Vagina (tissue), 2 donors: ENCODE measurements around the gene PPM1N. TPM values are rescaled to one million over a fixed set of nuclear protein-coding genes. Genes with fewer than 3 reads are reported as not detected.

Experiments used
- DNase-seq, 2 donors: peaks; one replicate each; pipeline ENCODE4 v3.0.0-alpha.2; 2017; ENCODE audit errors: extremely low spot score in 2 of 2
- H3K27ac ChIP-seq: fragments of 200-600 bp; sonication (generic); one replicate; pipeline ENCODE4 v1.5.1; 2019
- H3K27me3 ChIP-seq: fragments of 200-600 bp; sonication (generic); one replicate; pipeline ENCODE4 v1.5.1; 2019
- H3K36me3 ChIP-seq, 2 donors: fragments of 200-600 bp; sonication (generic); one replicate each; pipeline ENCODE4 v1.5.1; 2017 to 2019
- H3K4me1 ChIP-seq: fragments of 200-600 bp; sonication (generic); one replicate; pipeline ENCODE4 v1.5.1; 2019
- H3K4me3 ChIP-seq, 2 donors: fragments of 200-600 bp; sonication (generic); 1 replicate in 1 of 2; 2 replicates in 1 of 2; pipeline ENCODE4 v1.5.1; 2016 to 2019
- H3K9me3 ChIP-seq: fragments of 200-600 bp; sonication (generic); one replicate; pipeline ENCODE4 v1.5.1; 2019
- POLR2A ChIP-seq, 2 donors: fragments of 450-650 bp; IDR thresholded peaks; one replicate each; pipeline ENCODE4 v1.6.1; 2017; ENCODE audit warnings: antibody characterized with exemption in 2 of 2, mild to moderate bottlenecking in 2 of 2, moderate library complexity in 2 of 2
- POLR2AphosphoS5 ChIP-seq, 2 donors: sonication (generic); formaldehyde crosslinking; IDR thresholded peaks; one replicate each; pipeline ENCODE4 v1.9.0; 2017; ENCODE audit warnings: antibody characterized with exemption in 2 of 2, mild to moderate bottlenecking in 2 of 2, low read depth in 1 of 2; ENCODE audit not compliant: insufficient read depth in 1 of 2
- intact Hi-C: fragments of 100-400 bp; cut with DNase I; formaldehyde crosslinking; loops from one replicate; pipeline ENCODE4 v1.15.1; 2023
- total RNA-seq: library from RNA; depleted of rRNA; stranded (reverse); fragments of >200 nt; gene quantifications from one replicate; pipeline ENCODE4 v1.2.3, GENCODE V29; 2016
- TF ChIP-seq, protein P1 (sequence below), 3 experiments: fragments of 450-650 bp in 2 of 3; fragments of 200-600 bp in 1 of 3; sonication (generic) in 1 of 3; IDR thresholded peaks; one replicate each; pipeline ENCODE4 v1.5.1; 2017 to 2019; ENCODE audit warnings: antibody characterized with exemption in 3 of 3, mild to moderate bottlenecking in 2 of 3, moderate library complexity in 2 of 3

Gene PPM1N
- total RNA-seq, 1 donor from 2014 or later, result 3.9 TPM

DNA sequence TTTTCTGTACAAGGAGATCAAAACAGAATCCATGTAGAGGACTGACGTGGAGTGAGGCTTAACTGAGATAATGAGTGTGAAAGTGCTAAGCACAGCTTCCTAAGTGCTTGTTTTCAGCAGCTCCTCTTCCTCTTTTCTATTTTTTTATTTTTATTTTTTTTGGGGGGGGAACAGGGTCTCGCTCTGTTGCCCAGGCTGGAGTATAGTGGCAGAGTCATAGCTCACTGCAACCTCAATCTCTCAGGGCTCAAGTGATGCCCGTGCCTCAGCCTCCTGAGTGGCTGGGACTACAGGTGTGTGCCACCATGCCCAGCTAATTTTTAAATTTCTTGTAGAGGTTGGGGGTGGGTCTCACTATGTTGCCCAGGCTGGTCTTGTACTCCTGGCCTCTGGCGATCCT lies 36.1 kb upstream of the PPM1N start:
- DNase-seq, result no peak
- intact Hi-C loops, result no loop called here
- peaks cover 3% of the 10 kb centered on the region for H3K4me1 ChIP-seq
- H3K4me3 ChIP-seq, result no peak overlapping the region
- no peaks in the 10 kb centered on the region for H3K27me3 ChIP-seq
- TF ChIP-seq, protein P1, sequence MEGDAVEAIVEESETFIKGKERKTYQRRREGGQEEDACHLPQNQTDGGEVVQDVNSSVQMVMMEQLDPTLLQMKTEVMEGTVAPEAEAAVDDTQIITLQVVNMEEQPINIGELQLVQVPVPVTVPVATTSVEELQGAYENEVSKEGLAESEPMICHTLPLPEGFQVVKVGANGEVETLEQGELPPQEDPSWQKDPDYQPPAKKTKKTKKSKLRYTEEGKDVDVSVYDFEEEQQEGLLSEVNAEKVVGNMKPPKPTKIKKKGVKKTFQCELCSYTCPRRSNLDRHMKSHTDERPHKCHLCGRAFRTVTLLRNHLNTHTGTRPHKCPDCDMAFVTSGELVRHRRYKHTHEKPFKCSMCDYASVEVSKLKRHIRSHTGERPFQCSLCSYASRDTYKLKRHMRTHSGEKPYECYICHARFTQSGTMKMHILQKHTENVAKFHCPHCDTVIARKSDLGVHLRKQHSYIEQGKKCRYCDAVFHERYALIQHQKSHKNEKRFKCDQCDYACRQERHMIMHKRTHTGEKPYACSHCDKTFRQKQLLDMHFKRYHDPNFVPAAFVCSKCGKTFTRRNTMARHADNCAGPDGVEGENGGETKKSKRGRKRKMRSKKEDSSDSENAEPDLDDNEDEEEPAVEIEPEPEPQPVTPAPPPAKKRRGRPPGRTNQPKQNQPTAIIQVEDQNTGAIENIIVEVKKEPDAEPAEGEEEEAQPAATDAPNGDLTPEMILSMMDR (IDR thresholded peaks at IDR 0.05), result no peak
- TF ChIP-seq POLR2A (IDR thresholded peaks at IDR 0.05) (no peak), POLR2AphosphoS5 (IDR thresholded peaks at IDR 0.05; ENCODE audit: insufficient read depth in 1 of 2, low read depth in 1 of 2) (no peak)
- no peak overlapping the region for H3K27ac ChIP-seq
- H3K9me3 ChIP-seq, result no peaks in the 10 kb centered on the region
- no peaks in the 10 kb centered on the region for H3K36me3 ChIP-seq

DNA sequence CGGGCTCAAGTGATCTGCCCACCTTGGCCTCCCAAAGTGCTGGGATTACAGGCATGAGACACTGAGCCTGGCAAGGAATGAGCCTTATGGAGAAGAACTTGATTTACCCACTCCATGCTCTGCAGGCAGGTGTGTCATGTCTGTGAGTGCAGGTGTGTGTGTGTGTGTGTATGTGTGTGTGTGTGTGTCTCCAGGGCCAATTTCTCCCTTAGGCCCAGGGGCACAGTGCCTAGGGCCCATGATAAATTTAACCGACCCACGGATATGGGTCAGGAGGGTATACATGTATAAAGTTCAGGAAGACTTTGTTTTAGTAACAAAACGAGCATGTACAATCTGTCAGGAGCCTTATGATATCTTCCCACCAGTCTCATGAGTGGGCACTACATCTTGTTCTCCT lies 35.0 kb upstream of the PPM1N start:
- H3K36me3 ChIP-seq, result no peaks in the 10 kb centered on the region
- TF ChIP-seq, protein P1 (IDR thresholded peaks at IDR 0.05), result no peak
- no peak for TF ChIP-seq POLR2AphosphoS5 (IDR thresholded peaks at IDR 0.05; ENCODE audit: insufficient read depth in 1 of 2, low read depth in 1 of 2)
- no peak for TF ChIP-seq POLR2A (IDR thresholded peaks at IDR 0.05)
- intact Hi-C loops, result no loop called here
- H3K27me3 ChIP-seq, result no peaks in the 10 kb centered on the region
- H3K9me3 ChIP-seq, result no peaks in the 10 kb centered on the region
- H3K4me3 ChIP-seq, result no peak overlapping the region
- no peak for DNase-seq
- H3K27ac ChIP-seq, result no peak overlapping the region
- H3K4me1 ChIP-seq, result peaks cover 10% of the 10 kb centered on the region

DNA sequence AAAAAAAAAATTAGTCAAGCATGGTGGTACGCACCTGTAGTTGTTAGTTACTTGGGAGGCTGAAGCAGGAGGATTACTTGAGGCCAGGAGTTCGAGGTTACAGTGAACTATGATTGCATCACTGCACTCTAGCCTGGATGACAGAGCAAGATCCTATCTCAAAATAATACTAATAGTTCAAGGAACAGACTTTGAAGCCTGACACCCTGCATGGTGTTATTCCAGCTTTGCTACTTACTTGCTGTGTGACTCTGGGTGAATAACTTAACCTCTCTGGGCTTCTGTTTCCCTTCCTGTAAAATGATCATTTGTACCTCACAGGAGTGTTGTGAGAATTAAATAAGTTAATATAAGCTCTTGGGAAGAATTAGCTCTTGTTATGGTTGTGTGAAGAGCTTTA lies 34.0 kb upstream of the PPM1N start:
- no peak for DNase-seq
- H3K36me3 ChIP-seq, result no peaks in the 10 kb centered on the region
- no peak overlapping the region for H3K4me3 ChIP-seq
- TF ChIP-seq, protein P1 (IDR thresholded peaks at IDR 0.05), result no peak
- TF ChIP-seq POLR2AphosphoS5 (IDR thresholded peaks at IDR 0.05; ENCODE audit: insufficient read depth in 1 of 2, low read depth in 1 of 2) (no peak), POLR2A (IDR thresholded peaks at IDR 0.05) (no peak)
- H3K9me3 ChIP-seq, result no peaks in the 10 kb centered on the region
- peaks cover 15% of the 10 kb centered on the region for H3K4me1 ChIP-seq
- no peaks in the 10 kb centered on the region for H3K27me3 ChIP-seq
- H3K27ac ChIP-seq, result no peak overlapping the region
- intact Hi-C loops, result no loop called here

DNA sequence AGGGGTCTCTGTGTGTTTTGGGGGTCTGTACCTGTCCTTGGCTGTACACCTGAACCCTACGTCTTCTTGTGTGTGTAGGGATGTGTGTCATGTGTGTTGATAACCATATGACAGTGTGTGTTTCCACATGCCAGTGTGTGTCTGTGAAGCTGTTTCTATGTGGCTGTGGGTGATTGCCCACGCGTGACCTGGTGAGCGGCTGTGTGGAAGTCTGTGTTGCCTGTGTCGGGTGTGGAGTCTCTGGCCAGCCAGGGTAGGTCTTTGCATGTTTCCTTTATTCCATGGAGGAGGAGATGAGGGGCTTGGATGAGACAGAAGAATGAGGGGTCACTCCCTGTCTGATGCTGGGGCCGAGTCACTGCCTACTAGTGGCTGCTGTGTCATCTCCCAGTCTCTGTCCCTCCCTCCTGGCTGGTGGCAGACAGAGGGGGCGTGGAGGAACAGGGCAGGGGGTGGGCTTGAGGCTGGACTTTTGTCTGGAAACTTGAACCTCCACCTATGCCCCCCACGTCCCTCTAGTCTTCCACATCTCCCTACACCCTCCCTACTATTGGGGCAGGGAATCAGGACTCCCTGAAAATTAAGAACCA lies 33.3 kb upstream of the PPM1N start:
- no peaks in the 10 kb centered on the region for H3K9me3 ChIP-seq
- no peak overlapping the region for H3K27ac ChIP-seq
- DNase-seq, result no peak
- no peak overlapping the region for H3K4me3 ChIP-seq
- intact Hi-C loops, result no loop called here
- peaks cover 18% of the 10 kb centered on the region for H3K4me1 ChIP-seq
- TF ChIP-seq, protein P1 (IDR thresholded peaks at IDR 0.05), result no peak
- TF ChIP-seq POLR2A (IDR thresholded peaks at IDR 0.05) (no peak), POLR2AphosphoS5 (IDR thresholded peaks at IDR 0.05; ENCODE audit: insufficient read depth in 1 of 2, low read depth in 1 of 2) (no peak)
- H3K27me3 ChIP-seq, result no peaks in the 10 kb centered on the region
- H3K36me3 ChIP-seq, result no peaks in the 10 kb centered on the region

DNA sequence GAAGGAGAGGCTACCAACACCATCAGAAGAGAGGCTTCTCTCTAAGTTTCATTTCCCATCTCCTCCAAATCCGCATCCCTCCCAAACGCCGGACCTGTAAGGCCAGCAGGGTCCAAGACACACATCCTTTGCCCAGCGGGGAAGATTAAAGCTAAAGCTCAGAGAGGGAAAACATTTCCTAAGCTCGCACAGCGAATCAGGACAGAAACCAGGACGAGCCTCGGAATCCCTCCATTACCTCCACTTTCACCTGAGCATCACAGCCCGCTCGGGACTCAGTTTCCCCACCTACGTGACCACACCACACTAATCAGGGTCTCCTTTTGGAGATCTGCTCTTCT lies 31.2 kb upstream of the PPM1N start:
- Histone ChIP-seq H3K4me1 (peaks cover 25% of the 10 kb centered on the region), H3K36me3 (no peaks in the 10 kb centered on the region), H3K27ac (peak overlapping the region; percentile 96), H3K4me3 (peak overlapping the region; percentile 67 to 70), H3K27me3 (no peaks in the 10 kb centered on the region), H3K9me3 (no peaks in the 10 kb centered on the region)
- intact Hi-C loops, result no loop called here
- DNase-seq, result peak in 1 of 2 donors; percentile 88
- no peak for TF ChIP-seq POLR2A (IDR thresholded peaks at IDR 0.05)
- TF ChIP-seq, protein P1 (IDR thresholded peaks at IDR 0.05), result no peak
- TF ChIP-seq POLR2AphosphoS5 (IDR thresholded peaks at IDR 0.05; ENCODE audit: insufficient read depth in 1 of 2, low read depth in 1 of 2), result no peak
